Epithelial cell of esophagus (primary cell): Measurements from ENCODE around the gene CYB5R3.
"Not testable (repeated sequence)": the region's sequence is repeated elsewhere in the genome, so short reads cannot be mapped to it uniquely, and the experiment has no call there.

Experiments
- DNase-seq: peaks from one replicate; pipeline ENCODE4 v3.0.0; 2010; ENCODE audit warnings: low read depth
- H3K4me3 ChIP-seq: 2 replicates; pipeline ENCODE4 v1.5.1; 2011; ENCODE audit warnings: mild to moderate bottlenecking, low read length, control low read depth
- CTCF ChIP-seq: IDR thresholded peaks from 2 replicates; pipeline ENCODE4 v1.5.1; 2011; ENCODE audit warnings: low read depth, mild to moderate bottlenecking, low read length, control low read depth, inconsistent platforms; ENCODE audit not compliant: insufficient read depth; ENCODE audit errors: missing control alignments

CYB5R3 gene

GRCh38 chr22:42622061-42622710 lies 27.0 kb downstream of the CYB5R3 start:
- no peak overlapping the region for H3K4me3 ChIP-seq
- TF ChIP-seq CTCF, result no peak
- DNase-seq, result no peak

GRCh38 chr22:42621505-42622002 lies 27.6 kb downstream of the CYB5R3 start:
- TF ChIP-seq CTCF, result peak; percentile 91
- DNase-seq, result peak; percentile 64
- H3K4me3 ChIP-seq, result no peak overlapping the region

GRCh38 chr22:42620084-42620483 lies 29.1 kb downstream of the CYB5R3 start:
- DNase-seq, result no peak
- no peak for TF ChIP-seq CTCF
- H3K4me3 ChIP-seq, result no peak overlapping the region

GRCh38 chr22:42619261-42620063 lies 29.7 kb downstream of the CYB5R3 start:
- no peak for TF ChIP-seq CTCF
- H3K4me3 ChIP-seq, result no peak overlapping the region

GRCh38 chr22:42617155-42617983 lies 31.8 kb downstream of the CYB5R3 start:
- H3K4me3 ChIP-seq, result no peak overlapping the region
- DNase-seq, result no peak
- no peak for TF ChIP-seq CTCF

More at GRCh38 chr22:42619261-42620063, 29.7 kb downstream of the CYB5R3 start:
- no peak for DNase-seq

- peak overlapping the region; percentile 89 for H3K4me3 ChIP-seq
- DNase-seq, result not testable (repeated sequence)
Observed at GRCh38 chr22:42615860-42616175, 33.4 kb downstream of the CYB5R3 start.

GRCh38 chr22:42615092-42615859 lies 33.9 kb downstream of the CYB5R3 start:
- peak; percentile 95 for DNase-seq
- peak overlapping the region; percentile 89 for H3K4me3 ChIP-seq
- TF ChIP-seq CTCF, result no peak
